Body of pancreas (tissue), 4 donors: Measurements from ENCODE around the gene DAB1.

Experiments used
- POLR2A ChIP-seq, 3 donors: fragments of 450-650 bp; IDR thresholded peaks; one replicate each; pipeline ENCODE4 v1.6.1; 2016; ENCODE audit warnings: antibody characterized with exemption in 3 of 3, mild to moderate bottlenecking in 2 of 3
- TF ChIP-seq, protein P1 (sequence below), 7 experiments: fragments of 450-650 bp in 4 of 7; fragments of 200-600 bp in 3 of 7; sonication (generic) in 3 of 7; IDR thresholded peaks; one replicate each; pipeline ENCODE4 v1.5.1; 2016 to 2019; ENCODE audit warnings: antibody characterized with exemption in 7 of 7

DNA sequence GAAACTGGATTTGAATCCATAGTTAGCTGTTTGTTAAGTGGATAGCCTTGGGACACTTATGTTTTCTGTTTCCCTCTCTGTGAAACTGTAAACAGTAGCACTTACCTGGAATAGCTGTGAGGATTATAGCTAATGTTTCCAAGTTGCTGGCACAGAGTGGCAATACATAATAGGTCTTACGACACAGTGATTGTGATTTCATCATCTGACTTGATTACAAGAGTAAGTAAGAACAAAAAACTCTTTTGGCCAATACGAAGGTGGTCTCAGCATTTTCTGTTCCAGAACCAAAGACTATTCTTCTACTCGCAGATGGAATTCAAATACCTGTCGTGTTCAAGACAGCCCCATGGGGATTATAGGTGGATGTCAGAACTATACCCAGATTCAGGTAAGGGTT, 460.2 kb downstream of the DAB1 start:
- TF ChIP-seq, protein P1, sequence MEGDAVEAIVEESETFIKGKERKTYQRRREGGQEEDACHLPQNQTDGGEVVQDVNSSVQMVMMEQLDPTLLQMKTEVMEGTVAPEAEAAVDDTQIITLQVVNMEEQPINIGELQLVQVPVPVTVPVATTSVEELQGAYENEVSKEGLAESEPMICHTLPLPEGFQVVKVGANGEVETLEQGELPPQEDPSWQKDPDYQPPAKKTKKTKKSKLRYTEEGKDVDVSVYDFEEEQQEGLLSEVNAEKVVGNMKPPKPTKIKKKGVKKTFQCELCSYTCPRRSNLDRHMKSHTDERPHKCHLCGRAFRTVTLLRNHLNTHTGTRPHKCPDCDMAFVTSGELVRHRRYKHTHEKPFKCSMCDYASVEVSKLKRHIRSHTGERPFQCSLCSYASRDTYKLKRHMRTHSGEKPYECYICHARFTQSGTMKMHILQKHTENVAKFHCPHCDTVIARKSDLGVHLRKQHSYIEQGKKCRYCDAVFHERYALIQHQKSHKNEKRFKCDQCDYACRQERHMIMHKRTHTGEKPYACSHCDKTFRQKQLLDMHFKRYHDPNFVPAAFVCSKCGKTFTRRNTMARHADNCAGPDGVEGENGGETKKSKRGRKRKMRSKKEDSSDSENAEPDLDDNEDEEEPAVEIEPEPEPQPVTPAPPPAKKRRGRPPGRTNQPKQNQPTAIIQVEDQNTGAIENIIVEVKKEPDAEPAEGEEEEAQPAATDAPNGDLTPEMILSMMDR (IDR thresholded peaks at IDR 0.05): no peak
- no peak for TF ChIP-seq POLR2A (IDR thresholded peaks at IDR 0.05)
